ENCODE data around the gene DYNC1H1.

The DYNC1H1 gene

GRCh38 chr14:102005336-102005735 is 41.0 kb downstream of the DYNC1H1 start:
- no peak for DNase-seq

DNA sequence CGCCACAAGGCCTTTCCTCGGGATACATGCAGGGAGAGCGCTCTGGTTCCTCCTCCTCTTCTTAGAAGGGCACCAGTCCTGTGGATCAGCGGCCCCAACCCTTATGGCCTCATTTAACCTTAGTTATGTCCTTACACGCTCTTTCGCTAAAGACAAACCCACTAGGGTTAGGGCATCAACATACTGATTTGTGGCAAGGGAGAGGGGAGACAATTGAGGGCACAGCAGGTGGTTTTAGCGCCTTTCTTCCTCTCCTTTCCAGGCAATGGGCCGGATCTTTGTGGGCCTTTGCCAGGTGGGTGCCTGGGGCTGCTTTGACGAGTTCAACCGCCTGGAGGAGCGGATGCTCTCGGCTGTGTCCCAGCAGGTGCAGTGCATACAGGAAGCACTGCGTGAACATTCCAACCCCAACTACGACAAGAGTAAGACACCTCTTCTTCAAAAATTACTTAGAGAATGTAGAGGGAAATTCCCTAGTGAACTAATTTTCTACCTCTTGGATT is 43.6 kb downstream of the DYNC1H1 start:
- DNase-seq: no peak

- no peak for DNase-seq
Observed at GRCh38 chr14:102008891-102009290, 44.5 kb downstream of the DYNC1H1 start.

GRCh38 chr14:102011631-102012030 is 47.3 kb downstream of the DYNC1H1 start:
- no peak for DNase-seq

DNA sequence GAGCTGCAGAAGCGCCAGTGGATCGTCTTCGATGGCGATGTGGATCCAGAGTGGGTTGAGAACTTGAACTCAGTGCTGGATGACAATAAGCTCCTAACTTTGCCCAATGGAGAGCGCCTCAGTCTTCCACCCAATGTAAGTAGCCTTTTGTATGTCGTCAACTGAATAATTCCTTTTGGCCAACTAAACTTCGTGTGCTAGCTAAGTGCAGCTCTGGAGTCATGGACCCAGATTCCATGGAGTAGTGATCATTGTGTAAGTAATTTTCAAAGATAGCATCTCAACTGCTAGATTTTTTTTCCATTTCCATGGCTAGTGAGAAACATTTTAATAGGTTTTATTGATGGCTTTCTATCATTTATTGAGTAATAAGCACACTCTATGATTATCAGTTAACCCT is 48.0 kb downstream of the DYNC1H1 start:
- no peak for DNase-seq

- DNase-seq: no peak
Observed at GRCh38 chr14:102013669-102014200, 49.4 kb downstream of the DYNC1H1 start.

GRCh38 chr14:102015045-102015685 is 50.8 kb downstream of the DYNC1H1 start:
- no peak for DNase-seq

GRCh38 chr14:102015771-102016170 is 51.4 kb downstream of the DYNC1H1 start:
- DNase-seq: no peak

GRCh38 chr14:102016420-102017090 is 52.2 kb downstream of the DYNC1H1 start:
- no peak for DNase-seq

GRCh38 chr14:102018251-102018650 is 53.9 kb downstream of the DYNC1H1 start:
- DNase-seq: no peak

GRCh38 chr14:102019006-102019540 is 54.7 kb downstream of the DYNC1H1 start:
- no peak for DNase-seq

GRCh38 chr14:102020058-102020971 is 55.9 kb downstream of the DYNC1H1 start:
- peak in 5 of 6 experiments; percentile 3 to 61 (median 48) for DNase-seq

DNA sequence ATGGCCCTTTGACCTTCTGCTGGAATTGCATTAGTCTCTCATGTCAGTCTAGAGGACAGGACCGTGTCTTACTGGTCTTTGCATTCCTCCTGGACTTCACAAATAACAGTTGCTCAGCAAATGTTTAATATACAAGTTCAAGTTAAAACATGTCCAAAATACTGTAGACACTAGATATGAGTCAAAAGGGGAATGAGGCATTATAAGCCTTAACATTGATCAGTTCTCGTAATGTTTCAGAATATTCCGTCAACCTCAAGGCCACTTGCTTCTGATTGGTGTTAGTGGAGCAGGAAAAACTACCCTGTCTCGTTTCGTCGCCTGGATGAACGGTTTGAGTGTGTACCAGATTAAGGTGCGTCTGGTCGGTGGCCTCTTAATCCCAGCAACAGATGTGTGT is 62.6 kb downstream of the DYNC1H1 start:
- no peak for DNase-seq

- no peak for DNase-seq
Observed at GRCh38 chr14:102027951-102028350, 63.6 kb downstream of the DYNC1H1 start.

- no peak for DNase-seq
Observed at GRCh38 chr14:102028733-102029132, 64.4 kb downstream of the DYNC1H1 start.

DNA sequence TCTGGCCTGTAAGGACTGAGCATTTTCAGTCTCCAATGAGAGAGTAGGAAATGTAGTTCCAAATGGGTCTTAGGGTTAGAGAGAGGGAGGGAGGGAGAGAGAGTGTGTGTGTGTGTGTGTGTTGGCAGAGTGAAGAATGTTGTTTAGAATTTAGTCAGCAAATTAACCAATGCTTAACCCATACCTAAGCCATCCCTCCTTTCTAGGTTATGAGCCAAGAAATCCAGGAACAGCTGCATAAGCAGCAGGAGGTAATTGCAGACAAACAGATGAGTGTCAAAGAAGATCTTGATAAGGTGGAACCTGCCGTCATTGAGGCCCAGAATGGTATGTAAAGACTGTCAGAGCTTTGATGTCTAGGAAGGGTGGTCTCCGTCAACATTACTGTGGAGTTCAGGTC is 65.6 kb downstream of the DYNC1H1 start:
- DNase-seq: no peak

- DNase-seq: no peak
Observed at GRCh38 chr14:102033241-102033640, 68.9 kb downstream of the DYNC1H1 start.

DNA sequence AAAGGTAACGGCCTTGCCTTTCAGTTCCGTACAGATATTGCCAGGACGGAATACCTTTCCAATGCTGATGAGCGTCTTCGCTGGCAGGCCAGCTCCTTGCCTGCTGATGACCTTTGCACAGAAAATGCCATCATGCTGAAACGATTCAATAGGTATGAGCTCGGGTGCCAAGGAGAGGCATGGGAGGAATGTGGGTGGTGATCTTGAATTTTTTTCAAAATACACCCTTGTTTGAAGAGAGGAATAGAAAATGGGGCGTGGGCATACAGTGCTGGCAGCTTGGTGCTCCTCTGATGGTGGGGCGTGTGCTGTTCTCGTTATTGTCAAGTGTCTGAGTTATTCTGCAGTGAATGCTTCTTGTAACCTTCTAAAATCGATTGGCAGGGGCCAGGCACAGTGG is 69.9 kb downstream of the DYNC1H1 start:
- DNase-seq: no peak

- no peak for DNase-seq
Observed at GRCh38 chr14:102035914-102036313, 71.5 kb downstream of the DYNC1H1 start.

- DNase-seq: no peak
Observed at GRCh38 chr14:102037686-102038085, 73.3 kb downstream of the DYNC1H1 start.

DNA sequence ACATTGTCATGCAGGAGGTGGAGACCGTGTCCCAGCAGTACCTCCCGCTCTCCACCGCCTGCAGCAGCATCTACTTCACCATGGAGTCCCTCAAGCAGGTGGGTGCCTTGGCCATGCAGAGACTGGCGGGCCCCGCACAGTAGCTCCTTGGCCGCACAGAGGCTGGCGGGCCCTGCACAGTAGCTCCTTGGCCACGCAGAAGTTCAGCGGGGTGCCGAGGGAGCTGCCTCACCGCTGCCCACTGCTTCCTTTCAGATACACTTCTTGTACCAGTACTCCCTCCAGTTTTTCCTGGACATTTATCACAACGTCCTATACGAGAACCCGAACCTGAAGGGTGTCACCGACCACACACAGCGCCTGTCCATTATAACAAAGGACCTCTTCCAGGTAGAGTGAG is 74.8 kb downstream of the DYNC1H1 start:
- no peak for DNase-seq

DNA sequence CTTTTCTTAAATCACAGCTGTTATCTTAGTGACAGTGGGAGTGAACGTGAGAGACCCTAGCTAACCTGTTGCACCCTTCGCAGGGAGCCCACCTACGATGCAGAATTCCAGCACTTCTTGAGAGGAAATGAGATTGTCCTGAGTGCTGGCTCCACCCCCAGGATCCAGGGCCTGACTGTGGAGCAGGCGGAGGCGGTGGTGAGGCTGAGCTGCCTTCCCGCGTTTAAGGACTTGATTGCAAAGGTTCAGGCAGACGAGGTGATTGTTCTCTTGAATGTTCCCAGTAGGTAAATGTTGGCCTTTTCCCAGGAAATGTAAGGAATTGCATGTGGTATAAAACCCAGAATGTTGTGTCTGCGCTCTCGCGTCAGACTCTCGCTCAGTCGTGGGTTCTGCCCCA is 75.8 kb downstream of the DYNC1H1 start:
- no peak for DNase-seq

DNA sequence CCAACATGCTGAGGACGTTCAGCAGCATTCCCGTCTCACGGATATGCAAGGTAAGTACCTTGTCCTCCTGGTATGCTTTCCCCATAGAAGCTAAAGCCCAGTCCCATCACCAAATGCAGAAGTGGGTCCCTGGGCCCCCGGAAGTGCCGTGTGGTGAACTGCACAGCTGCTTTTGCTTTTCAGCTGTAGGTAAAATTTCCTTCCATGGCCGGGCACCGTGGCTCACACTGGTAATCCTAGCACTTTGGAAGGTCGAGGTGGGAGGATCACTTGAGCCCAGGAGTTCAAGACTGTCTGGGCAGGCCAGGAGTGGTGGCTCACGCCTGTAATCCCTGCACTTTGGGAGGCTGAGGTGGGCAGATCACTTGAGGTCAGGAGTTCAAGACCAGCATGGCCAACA is 78.3 kb downstream of the DYNC1H1 start:
- no peak for DNase-seq
